HCT116 (cell line): ENCODE results near the gene INO80C. TPM values are rescaled to one million over a fixed set of nuclear protein-coding genes. Genes with fewer than 3 reads are reported as not detected.

ENCODE experiments used
- ATAC-seq: fragments of 200-7000 bp; cut with Tn5 transposase; 2 replicates; pipeline ENCODE4 v1.9.1; 2020; ENCODE audit warnings: mild to moderate bottlenecking, moderate library complexity
- BruUV-seq: library from RNA; stranded (reverse); fragments of 400-500 nt; replicated peaks from 2 replicates; lab custom pipeline; 2021; lab: Mats Ljungman, UMichigan
- CTCF ChIA-PET: fragments of 300-600 bp; sonication (Branson Sonifier 250); formaldehyde crosslinking; loops from one replicate; lab custom pipeline; 2021; ENCODE audit warnings: antibody characterized with exemption; lab: Charles Lee
- POLR2A ChIA-PET: fragments of 300-600, 350-600 bp; sonication (Branson Sonifier 250); formaldehyde crosslinking; loops from one replicate; lab custom pipeline; 2021; ENCODE audit warnings: antibody characterized with exemption; lab: Charles Lee
- RAD21 ChIA-PET, 2 experiments: fragments of 300-600 bp; sonication (Branson Sonifier 250); formaldehyde crosslinking; loops; one replicate each; lab custom pipeline; 2023; ENCODE audit warnings: low total read pairs in 2 of 2; ENCODE audit not compliant: uncharacterized antibody in 2 of 2, unreplicated experiment in 2 of 2, low non-redundant PET in 1 of 2; lab: Charles Lee
- DNase-seq: peaks from one replicate; pipeline ENCODE4 v3.0.0-alpha.2; 2010; ENCODE audit warnings: low read depth, low spot score
- H2AFZ ChIP-seq: fragments of 200-600 bp; shearing (Covaris generic), sonication (generic); 2 replicates; pipeline ENCODE4 v1.6.1; 2017; ENCODE audit warnings: low read depth, mixed run types, mixed read lengths, antibody characterized with exemption, low read length; ENCODE audit not compliant: poor library complexity, severe bottlenecking
- H3K27ac ChIP-seq: 2 replicates; pipeline ENCODE4 v1.5.1; 2012; ENCODE audit warnings: low read depth, low read length
- H3K27me3 ChIP-seq: fragments of 200-600 bp; sonication (generic); 2 replicates; pipeline ENCODE4 v1.6.1; 2016; ENCODE audit warnings: mixed run types, low read length, mixed read lengths; ENCODE audit not compliant: insufficient read depth
- H3K36me3 ChIP-seq, 2 experiments: fragments of 200-500 bp in 1 of 2; fragments of 200-600 bp in 1 of 2; sonication (Bioruptor generic) in 1 of 2; sonication (generic) in 1 of 2; 2 replicates each; pipeline versions ENCODE4 v1.5.1 to v1.6.1; 2014 to 2016; ENCODE audit warnings: low read length in 2 of 2, inconsistent platforms in 1 of 2, mixed read lengths in 1 of 2, mixed run types in 1 of 2; ENCODE audit not compliant: insufficient read depth in 2 of 2, control insufficient read depth in 1 of 2
- H3K4me1 ChIP-seq, 2 experiments: fragments of 200-600 bp in 1 of 2; sonication (generic) in 1 of 2; 2 replicates each; pipeline versions ENCODE4 v1.5.1 to v1.6.1; 2012 to 2017; ENCODE audit warnings: low read length in 2 of 2, inconsistent platforms in 1 of 2, mild to moderate bottlenecking in 1 of 2, mixed read lengths in 1 of 2, mixed run types in 1 of 2, moderate library complexity in 1 of 2; ENCODE audit not compliant: insufficient read depth in 2 of 2, control insufficient read depth in 1 of 2
- H3K4me2 ChIP-seq: fragments of 200-600 bp; sonication (generic); 2 replicates; pipeline ENCODE4 v1.6.1; 2017; ENCODE audit warnings: mixed run types, low read length, mixed read lengths
- H3K4me3 ChIP-seq, 2 experiments: fragments of 200-600 bp in 1 of 2; sonication (generic) in 1 of 2; replicated peaks in 1 of 2; 2 replicates each; pipeline ENCODE4 v1.5.1; 2011 to 2016; ENCODE audit warnings: low read length in 2 of 2, control low read depth in 1 of 2, low read depth in 1 of 2, mild to moderate bottlenecking in 1 of 2, mixed read lengths in 1 of 2, mixed run types in 1 of 2
- H3K79me2 ChIP-seq: fragments of 200-600 bp; sonication (generic); 2 replicates; pipeline ENCODE4 v1.6.1; 2017; ENCODE audit warnings: mild to moderate bottlenecking, mixed run types, low read length, moderate library complexity, mixed read lengths; ENCODE audit not compliant: insufficient read depth
- H3K9ac ChIP-seq: fragments of 200-600 bp; sonication (generic); 2 replicates; pipeline ENCODE4 v1.6.1; 2016; ENCODE audit warnings: low read length, mixed read lengths
- H3K9me2 ChIP-seq: fragments of 200-600 bp; sonication (generic), shearing (Covaris generic); 2 replicates; pipeline ENCODE4 v1.6.1; 2017; ENCODE audit warnings: mixed run types, mild to moderate bottlenecking, moderate library complexity; ENCODE audit not compliant: insufficient read depth
- H3K9me3 ChIP-seq, 2 experiments: fragments of 200-500 bp in 1 of 2; fragments of 200-600 bp in 1 of 2; sonication (Bioruptor generic) in 1 of 2; sonication (generic) in 1 of 2; 2 replicates each; pipeline ENCODE4 v1.6.1; 2014 to 2017; ENCODE audit warnings: low read length in 2 of 2, mixed read lengths in 2 of 2, inconsistent platforms in 1 of 2, low read depth in 1 of 2, mild to moderate bottlenecking in 1 of 2, mixed run types in 1 of 2, moderate library complexity in 1 of 2; ENCODE audit not compliant: control insufficient read depth in 1 of 2, insufficient read depth in 1 of 2
- H4K20me1 ChIP-seq: fragments of 200-600 bp; sonication (generic), shearing (Covaris generic); 2 replicates; pipeline ENCODE4 v1.6.1; 2017; ENCODE audit warnings: mixed run types, mild to moderate bottlenecking, moderate library complexity; ENCODE audit not compliant: insufficient read depth
- CBX3 ChIP-seq: IDR thresholded peaks from 2 replicates; pipeline ENCODE4 v1.6.1; 2012; ENCODE audit warnings: low read depth
- CEBPB ChIP-seq: IDR thresholded peaks from 2 replicates; pipeline ENCODE4 v1.6.1; 2012; ENCODE audit warnings: low read depth
- EZH2 ChIP-seq: fragments of 200-600 bp; sonication (generic); IDR thresholded peaks from 2 replicates; pipeline ENCODE4 v1.6.1; 2017; ENCODE audit warnings: antibody characterized with exemption, mixed run types
- FOSL1 ChIP-seq: IDR thresholded peaks from 2 replicates; pipeline ENCODE4 v1.6.1; 2012; ENCODE audit warnings: low read depth
- JUND ChIP-seq: IDR thresholded peaks from 2 replicates; pipeline ENCODE4 v1.6.1; 2012
- POLR2AphosphoS5 ChIP-seq: IDR thresholded peaks from 2 replicates; pipeline ENCODE4 v1.6.1; 2011; ENCODE audit warnings: mild to moderate bottlenecking, low read depth, low read length, moderate library complexity
- RAD21 ChIP-seq: IDR thresholded peaks from 2 replicates; pipeline ENCODE4 v1.6.1; 2012; ENCODE audit warnings: low read depth, mild to moderate bottlenecking
- SP1 ChIP-seq: IDR thresholded peaks from 2 replicates; pipeline ENCODE4 v1.6.1; 2012; ENCODE audit warnings: low read depth
- SRF ChIP-seq: IDR thresholded peaks from 2 replicates; pipeline ENCODE4 v1.6.1; 2012; ENCODE audit warnings: low read depth
- YY1 ChIP-seq: IDR thresholded peaks from 2 replicates; pipeline ENCODE4 v1.6.1; 2011; ENCODE audit warnings: low read length, low read depth, moderate library complexity, mild to moderate bottlenecking; ENCODE audit not compliant: insufficient replicate concordance; ENCODE audit errors: extremely low read depth
- intact Hi-C: fragments of 100-400 bp; cut with micrococcal nuclease; formaldehyde crosslinking; loops from 2 replicates; pipeline ENCODE4 v1.10.0; 2022
- total RNA-seq: library from RNA; stranded (reverse); gene quantifications from one replicate; pipeline ENCODE4 v1.2.1, GENCODE V29; 2021; ENCODE audit not compliant: unreplicated experiment
- TF ChIP-seq, protein P1 (sequence below), 3 experiments: fragments of 200-600 bp in 1 of 3; sonication (generic) in 1 of 3; IDR thresholded peaks in 2 of 3; conservative IDR thresholded peaks in 1 of 3; 2 replicates each; pipeline ENCODE4 v1.5.1; 2012 to 2017; ENCODE audit warnings: low read depth in 2 of 3, low read length in 2 of 3, antibody characterized with exemption in 1 of 3, borderline replicate concordance in 1 of 3, control low read depth in 1 of 3, mild to moderate bottlenecking in 1 of 3, mixed read lengths in 1 of 3, mixed run types in 1 of 3, moderate library complexity in 1 of 3; ENCODE audit not compliant: insufficient read depth in 1 of 3
- TF ChIP-seq, protein P2 (sequence below): IDR thresholded peaks from 2 replicates; pipeline ENCODE4 v1.6.1; 2012; ENCODE audit warnings: low read depth

The INO80C gene
- total RNA-seq, 1 experiment from 2014 or later, result 30.7 TPM

DNA sequence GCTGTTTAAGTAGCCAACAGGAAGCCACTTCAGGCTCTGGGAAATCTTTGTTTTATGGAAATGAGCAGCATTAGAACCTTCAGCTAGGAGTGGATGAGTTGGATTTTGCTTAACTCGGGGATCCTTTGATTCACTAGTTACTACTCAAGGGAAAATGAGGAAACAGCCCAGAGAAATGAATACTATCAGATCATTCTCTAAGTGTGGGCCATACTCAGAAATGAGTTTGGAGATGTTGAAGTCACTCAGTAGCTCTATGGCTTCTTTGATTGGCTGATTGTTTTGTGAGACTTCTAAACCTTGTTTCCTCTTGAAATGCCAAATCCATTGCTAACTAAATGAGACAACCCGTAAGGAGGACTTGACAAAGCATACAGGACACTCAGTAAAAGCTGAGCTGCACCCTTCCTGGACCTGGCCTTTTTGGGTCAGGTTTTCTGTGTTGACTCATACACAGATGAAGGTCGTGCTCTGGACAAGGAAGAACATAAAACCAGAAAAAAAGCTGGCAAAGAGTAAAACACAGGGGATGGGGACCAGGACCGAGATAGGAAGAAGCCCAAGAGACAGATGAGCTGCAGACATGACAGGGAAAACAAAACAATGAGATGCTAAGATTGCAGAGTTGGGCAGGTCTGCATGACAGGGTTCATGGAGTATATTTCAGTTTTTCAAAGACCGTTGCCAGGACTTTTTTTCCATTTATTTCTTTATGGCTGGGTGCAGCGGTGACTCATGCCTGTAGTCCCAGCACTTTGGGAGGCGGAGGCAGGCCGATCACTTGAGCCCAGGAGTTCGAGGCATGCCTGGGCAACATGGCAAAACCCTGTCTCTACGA, 41.6 kb downstream of the INO80C start:
- DNase-seq (peak; percentile 26), ATAC-seq (peak; percentile 46)
- ChIA-PET RAD21 (no interaction called here), CTCF (no interaction called here), POLR2A (interaction anchor here (1.0 to 2.0 kb wide), 2 partner anchors 22 to 42 kb away, joined by 3 to 5 read pairs; partner anchors contain the start of gene INO80C)
- Histone ChIP-seq H3K79me2 (no peaks in the 10 kb centered on the region), H3K4me1 (peaks cover 46 to 62% of the 10 kb centered on the region in 2 experiments), H3K36me3 (no peaks in the 10 kb centered on the region), H3K4me2 (peak overlapping the region; percentile 72), H3K9me2 (no peaks in the 10 kb centered on the region), H3K9ac (no peak overlapping the region), H2AFZ (peak overlapping the region; percentile 77), H4K20me1 (no peaks in the 10 kb centered on the region), H3K9me3 (no peaks in the 10 kb centered on the region), H3K4me3 (peak overlapping the region in 1 of 2 experiments; percentile 34; a peak in 3 of 4 replicates), H3K27me3 (no peaks in the 10 kb centered on the region), H3K27ac (peak overlapping the region; percentile 53)
- BruUV-seq, result no TSS peak
- TF ChIP-seq POLR2AphosphoS5 (no peak), CEBPB (0 out of 2 replicates have a peak, but pooled peaks have one; percentile 12), JUND (peak; percentile 42), FOSL1 (0 out of 2 replicates have a peak, but pooled peaks have one; percentile 7), CBX3 (0 out of 2 replicates have a peak, but pooled peaks have one; percentile 23), RAD21 (no peak), SP1 (peak; percentile 20)
- intact Hi-C loops, result no loop called here

DNA sequence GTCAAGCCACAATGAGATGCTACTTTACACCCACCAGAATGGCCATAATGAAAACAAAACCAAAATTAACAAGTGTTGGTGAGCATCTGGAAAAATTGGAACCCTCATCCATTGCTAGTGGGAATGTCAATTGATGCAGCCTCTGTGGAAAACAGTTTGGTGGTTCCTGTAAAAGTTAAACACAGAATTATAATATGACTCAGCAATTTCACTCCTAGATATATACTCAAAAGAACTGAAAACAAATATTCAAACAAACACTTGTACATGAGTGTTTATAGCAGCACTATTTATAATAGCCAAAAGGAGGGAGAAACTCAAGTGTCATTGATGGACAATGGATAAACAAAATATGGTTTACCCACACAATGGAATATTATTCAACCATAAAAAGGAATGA, 43.0 kb downstream of the INO80C start:
- DNase-seq, result no peak
- H3K79me2 ChIP-seq, result no peaks in the 10 kb centered on the region
- H3K9me2 ChIP-seq, result no peaks in the 10 kb centered on the region
- no peaks in the 10 kb centered on the region for H3K9me3 ChIP-seq
- no peaks in the 10 kb centered on the region for H3K36me3 ChIP-seq
- no peak overlapping the region for H3K27ac ChIP-seq
- H3K27me3 ChIP-seq, result no peaks in the 10 kb centered on the region
- no peaks in the 10 kb centered on the region for H4K20me1 ChIP-seq
- no peak overlapping the region for H3K9ac ChIP-seq
- H2AFZ ChIP-seq, result no peak overlapping the region
- ChIA-PET CTCF (no interaction called here), RAD21 (no interaction called here), POLR2A (interaction anchor here (2.0 kb wide), 1 partner anchor 24 kb away, joined by 5 read pairs; no protein-coding TSS in a partner anchor)
- ATAC-seq, result no peak
- H3K4me1 ChIP-seq, result peaks cover 36 to 52% of the 10 kb centered on the region in 2 experiments
- intact Hi-C loops, result no loop called here
- H3K4me2 ChIP-seq, result no peak overlapping the region
- BruUV-seq, result no TSS peak
- no peak overlapping the region for H3K4me3 ChIP-seq
- TF ChIP-seq, protein P1, sequence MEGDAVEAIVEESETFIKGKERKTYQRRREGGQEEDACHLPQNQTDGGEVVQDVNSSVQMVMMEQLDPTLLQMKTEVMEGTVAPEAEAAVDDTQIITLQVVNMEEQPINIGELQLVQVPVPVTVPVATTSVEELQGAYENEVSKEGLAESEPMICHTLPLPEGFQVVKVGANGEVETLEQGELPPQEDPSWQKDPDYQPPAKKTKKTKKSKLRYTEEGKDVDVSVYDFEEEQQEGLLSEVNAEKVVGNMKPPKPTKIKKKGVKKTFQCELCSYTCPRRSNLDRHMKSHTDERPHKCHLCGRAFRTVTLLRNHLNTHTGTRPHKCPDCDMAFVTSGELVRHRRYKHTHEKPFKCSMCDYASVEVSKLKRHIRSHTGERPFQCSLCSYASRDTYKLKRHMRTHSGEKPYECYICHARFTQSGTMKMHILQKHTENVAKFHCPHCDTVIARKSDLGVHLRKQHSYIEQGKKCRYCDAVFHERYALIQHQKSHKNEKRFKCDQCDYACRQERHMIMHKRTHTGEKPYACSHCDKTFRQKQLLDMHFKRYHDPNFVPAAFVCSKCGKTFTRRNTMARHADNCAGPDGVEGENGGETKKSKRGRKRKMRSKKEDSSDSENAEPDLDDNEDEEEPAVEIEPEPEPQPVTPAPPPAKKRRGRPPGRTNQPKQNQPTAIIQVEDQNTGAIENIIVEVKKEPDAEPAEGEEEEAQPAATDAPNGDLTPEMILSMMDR (IDR thresholded peaks at IDR 0.05 in 2 of 3, conservative IDR thresholded peaks at IDR 0.05 in 1 of 3; ENCODE audit: borderline replicate concordance in 1 of 3, insufficient read depth in 1 of 3, low read depth in 2 of 3, low read length in 2 of 3), result no peak
- TF ChIP-seq YY1 (no peak), EZH2 (no peak), SRF (no peak)
- TF ChIP-seq, protein P2, sequence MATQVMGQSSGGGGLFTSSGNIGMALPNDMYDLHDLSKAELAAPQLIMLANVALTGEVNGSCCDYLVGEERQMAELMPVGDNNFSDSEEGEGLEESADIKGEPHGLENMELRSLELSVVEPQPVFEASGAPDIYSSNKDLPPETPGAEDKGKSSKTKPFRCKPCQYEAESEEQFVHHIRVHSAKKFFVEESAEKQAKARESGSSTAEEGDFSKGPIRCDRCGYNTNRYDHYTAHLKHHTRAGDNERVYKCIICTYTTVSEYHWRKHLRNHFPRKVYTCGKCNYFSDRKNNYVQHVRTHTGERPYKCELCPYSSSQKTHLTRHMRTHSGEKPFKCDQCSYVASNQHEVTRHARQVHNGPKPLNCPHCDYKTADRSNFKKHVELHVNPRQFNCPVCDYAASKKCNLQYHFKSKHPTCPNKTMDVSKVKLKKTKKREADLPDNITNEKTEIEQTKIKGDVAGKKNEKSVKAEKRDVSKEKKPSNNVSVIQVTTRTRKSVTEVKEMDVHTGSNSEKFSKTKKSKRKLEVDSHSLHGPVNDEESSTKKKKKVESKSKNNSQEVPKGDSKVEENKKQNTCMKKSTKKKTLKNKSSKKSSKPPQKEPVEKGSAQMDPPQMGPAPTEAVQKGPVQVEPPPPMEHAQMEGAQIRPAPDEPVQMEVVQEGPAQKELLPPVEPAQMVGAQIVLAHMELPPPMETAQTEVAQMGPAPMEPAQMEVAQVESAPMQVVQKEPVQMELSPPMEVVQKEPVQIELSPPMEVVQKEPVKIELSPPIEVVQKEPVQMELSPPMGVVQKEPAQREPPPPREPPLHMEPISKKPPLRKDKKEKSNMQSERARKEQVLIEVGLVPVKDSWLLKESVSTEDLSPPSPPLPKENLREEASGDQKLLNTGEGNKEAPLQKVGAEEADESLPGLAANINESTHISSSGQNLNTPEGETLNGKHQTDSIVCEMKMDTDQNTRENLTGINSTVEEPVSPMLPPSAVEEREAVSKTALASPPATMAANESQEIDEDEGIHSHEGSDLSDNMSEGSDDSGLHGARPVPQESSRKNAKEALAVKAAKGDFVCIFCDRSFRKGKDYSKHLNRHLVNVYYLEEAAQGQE, result no peak
